Coronary artery (tissue), 2 donors: Measurements from ENCODE around the gene TESK2.

Source experiments
- DNase-seq: peaks from one replicate; pipeline ENCODE4 v3.0.0-alpha.2; 2017; ENCODE audit warnings: low spot score
- H3K27ac ChIP-seq, 2 donors: fragments of 200-600 bp; sonication (generic); one replicate each; pipeline ENCODE4 v1.5.1; 2016 to 2019
- H3K4me3 ChIP-seq: fragments of 200-600 bp; sonication (generic); 2 replicates; pipeline ENCODE4 v1.5.1; 2016; ENCODE audit warnings: mild to moderate bottlenecking, moderate library complexity
- TF ChIP-seq, protein P1 (sequence below): fragments of 200-600 bp; sonication (generic); IDR thresholded peaks from one replicate; pipeline ENCODE4 v1.5.1; 2019; ENCODE audit warnings: antibody characterized with exemption

Gene TESK2

GRCh38 chr1:45302505-45303150, 188.3 kb downstream of the TESK2 start:
- TF ChIP-seq, protein P1, sequence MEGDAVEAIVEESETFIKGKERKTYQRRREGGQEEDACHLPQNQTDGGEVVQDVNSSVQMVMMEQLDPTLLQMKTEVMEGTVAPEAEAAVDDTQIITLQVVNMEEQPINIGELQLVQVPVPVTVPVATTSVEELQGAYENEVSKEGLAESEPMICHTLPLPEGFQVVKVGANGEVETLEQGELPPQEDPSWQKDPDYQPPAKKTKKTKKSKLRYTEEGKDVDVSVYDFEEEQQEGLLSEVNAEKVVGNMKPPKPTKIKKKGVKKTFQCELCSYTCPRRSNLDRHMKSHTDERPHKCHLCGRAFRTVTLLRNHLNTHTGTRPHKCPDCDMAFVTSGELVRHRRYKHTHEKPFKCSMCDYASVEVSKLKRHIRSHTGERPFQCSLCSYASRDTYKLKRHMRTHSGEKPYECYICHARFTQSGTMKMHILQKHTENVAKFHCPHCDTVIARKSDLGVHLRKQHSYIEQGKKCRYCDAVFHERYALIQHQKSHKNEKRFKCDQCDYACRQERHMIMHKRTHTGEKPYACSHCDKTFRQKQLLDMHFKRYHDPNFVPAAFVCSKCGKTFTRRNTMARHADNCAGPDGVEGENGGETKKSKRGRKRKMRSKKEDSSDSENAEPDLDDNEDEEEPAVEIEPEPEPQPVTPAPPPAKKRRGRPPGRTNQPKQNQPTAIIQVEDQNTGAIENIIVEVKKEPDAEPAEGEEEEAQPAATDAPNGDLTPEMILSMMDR = no peak
- H3K4me3 ChIP-seq = peak overlapping the region; percentile 90
- peak overlapping the region; percentile 72 to 87 for H3K27ac ChIP-seq
- no peak for DNase-seq

DNA sequence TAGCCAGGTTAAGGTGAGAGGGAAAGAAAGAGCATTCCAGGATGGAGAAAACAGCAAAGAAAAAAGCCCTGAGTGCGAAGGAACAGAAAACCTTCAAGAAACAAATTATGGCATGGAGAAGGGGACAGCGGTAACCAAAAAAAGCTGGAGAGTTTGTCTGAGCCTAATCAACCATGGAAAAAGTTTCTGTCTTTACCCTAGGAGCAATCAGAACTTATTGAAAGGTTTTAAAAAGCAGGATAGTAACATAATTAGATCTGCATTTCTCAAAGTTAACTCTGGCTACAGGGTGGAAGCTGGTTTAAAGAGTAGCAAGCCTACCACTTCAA, 190.3 kb downstream of the TESK2 start:
- Histone ChIP-seq H3K27ac (no peak overlapping the region), H3K4me3 (no peak overlapping the region)
- no peak for DNase-seq
- TF ChIP-seq, protein P1 = no peak

DNA sequence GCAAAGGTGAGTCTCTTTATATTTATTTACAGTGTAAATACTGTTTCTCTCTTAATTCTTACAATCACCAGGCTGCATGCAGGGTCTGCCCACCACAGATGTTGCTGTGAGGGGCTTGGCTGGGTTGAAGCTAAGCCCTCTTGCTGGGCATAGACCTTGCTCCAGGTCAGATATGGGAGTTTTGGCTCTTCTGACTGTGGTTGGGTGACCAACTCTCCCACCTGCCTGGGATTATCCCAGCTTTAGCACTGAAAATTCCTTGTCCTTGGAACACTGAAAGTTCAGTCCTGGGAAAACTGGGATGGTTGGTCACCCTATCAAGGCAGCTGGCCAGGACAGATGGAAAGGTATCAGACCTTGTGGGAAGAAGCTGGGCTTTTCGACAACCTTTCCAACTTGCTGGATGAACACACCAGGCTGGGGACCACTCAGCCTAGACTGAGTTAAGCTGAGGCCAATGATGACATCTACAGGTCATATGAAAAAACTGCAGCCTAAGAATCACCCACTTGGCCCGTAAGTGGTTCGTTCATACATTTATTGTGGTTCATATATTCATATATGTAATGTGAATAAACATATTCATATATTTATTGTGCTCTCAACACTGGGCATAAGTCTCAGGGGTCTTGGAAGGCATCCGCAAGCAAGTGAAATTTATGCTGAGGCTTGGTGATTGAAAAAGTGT, 190.8 kb downstream of the TESK2 start:
- no peak overlapping the region for H3K27ac ChIP-seq
- DNase-seq = no peak

GRCh38 chr1:45299296-45299695, 191.7 kb downstream of the TESK2 start:
- no peak overlapping the region for H3K27ac ChIP-seq
- H3K4me3 ChIP-seq = no peak overlapping the region
- DNase-seq = no peak
- TF ChIP-seq, protein P1 = no peak

More for the DNA sequence above, 190.8 kb downstream of the TESK2 start:
- no peak overlapping the region for H3K4me3 ChIP-seq
- TF ChIP-seq, protein P1 = peak; percentile 30

- no peak for DNase-seq
- Histone ChIP-seq H3K4me3 (no peak overlapping the region), H3K27ac (no peak overlapping the region)
- TF ChIP-seq, protein P1 = no peak
Measured at GRCh38 chr1:45297666-45298356, 193.2 kb downstream of the TESK2 start.
